CD4-positive, alpha-beta memory T cell (primary cell): ENCODE measurements around the gene NELFE. TPM values are rescaled to one million over a fixed set of nuclear protein-coding genes. Genes with fewer than 3 reads are reported as not detected.
"Not testable (repeated sequence)": the region's sequence is repeated elsewhere in the genome, so short reads cannot be mapped to it uniquely, and the experiment has no call there.

Experiments
- CTCF ChIA-PET: fragments of 350-600 bp; sonication (Branson Sonifier 250); formaldehyde crosslinking; loops from one replicate; lab custom pipeline; 2021; ENCODE audit warnings: inconsistent platforms; ENCODE audit not compliant: partially characterized antibody; lab: Charles Lee
- POLR2A ChIA-PET: fragments of 350-600 bp; sonication (Branson Sonifier 250); formaldehyde crosslinking; loops from one replicate; lab custom pipeline; 2021; ENCODE audit not compliant: partially characterized antibody; lab: Charles Lee
- DNase-seq, 5 donors: peaks; one replicate each; pipeline versions ENCODE4 v3.0.0 to v3.0.0-alpha.2; 2020 to 2022; ENCODE audit warnings: mixed read lengths in 1 of 5
- H3K27ac ChIP-seq: one replicate; pipeline ENCODE4 v1.7.0; 2013; ENCODE audit warnings: low read depth, low read length
- H3K27me3 ChIP-seq: 2 replicates; pipeline ENCODE4 v1.7.0; 2013; ENCODE audit warnings: mild to moderate bottlenecking, low read length, moderate library complexity; ENCODE audit not compliant: insufficient read depth
- H3K36me3 ChIP-seq: 2 replicates; pipeline ENCODE4 v1.7.0; 2013; ENCODE audit warnings: mild to moderate bottlenecking, low read length, moderate library complexity; ENCODE audit not compliant: insufficient read depth
- H3K4me1 ChIP-seq: 2 replicates; pipeline ENCODE4 v1.7.0; 2013; ENCODE audit warnings: mild to moderate bottlenecking, low read length, moderate library complexity; ENCODE audit not compliant: insufficient read depth
- H3K4me3 ChIP-seq, 2 donors: one replicate each; pipeline ENCODE4 v1.7.0; 2013; ENCODE audit warnings: low read length in 2 of 2, mild to moderate bottlenecking in 1 of 2
- H3K9me3 ChIP-seq, 2 donors: one replicate each; pipeline ENCODE4 v1.7.0; 2013; ENCODE audit warnings: low read length in 2 of 2, control low read depth in 1 of 2; ENCODE audit not compliant: control insufficient read depth in 1 of 2
- H3K27ac Mint-ChIP-seq, 7 donors: one replicate each; pipeline ENCODE4 v1.8.0; 2020 to 2021; ENCODE audit warnings: mixed read lengths in 7 of 7, mild to moderate bottlenecking in 6 of 7, inconsistent platforms in 3 of 7, moderate library complexity in 3 of 7
- H3K27me3 Mint-ChIP-seq, 2 donors: one replicate each; pipeline ENCODE4 v1.8.0; 2020 to 2021; ENCODE audit warnings: mixed read lengths in 2 of 2
- H3K36me3 Mint-ChIP-seq, 2 donors: one replicate each; pipeline ENCODE4 v1.8.0; 2020 to 2021; ENCODE audit warnings: mixed read lengths in 2 of 2, inconsistent platforms in 1 of 2, mild to moderate bottlenecking in 1 of 2
- H3K4me1 Mint-ChIP-seq, 4 donors: one replicate each; pipeline ENCODE4 v1.8.0; 2020 to 2021; ENCODE audit warnings: mixed read lengths in 4 of 4, mild to moderate bottlenecking in 1 of 4
- H3K4me3 Mint-ChIP-seq, 8 donors: one replicate each; pipeline ENCODE4 v1.8.0; 2020 to 2021; ENCODE audit warnings: mixed read lengths in 8 of 8, mild to moderate bottlenecking in 7 of 8, moderate library complexity in 6 of 8, inconsistent platforms in 3 of 8
- H3K9me3 Mint-ChIP-seq, 8 donors: one replicate each; pipeline ENCODE4 v1.8.0; 2020 to 2021; ENCODE audit warnings: mixed read lengths in 8 of 8, mild to moderate bottlenecking in 5 of 8, inconsistent platforms in 3 of 8, moderate library complexity in 1 of 8
- intact Hi-C: fragments of 100-400 bp; cut with micrococcal nuclease; formaldehyde crosslinking; loops from one replicate; pipeline ENCODE4 v1.15.1; 2023
- polyA plus RNA-seq, 2 donors: library from polyadenylated mRNA; unstranded; fragments of 300-500 nt; fragmentation: Illumina TruSeq; gene quantifications; one replicate each; pipeline ENCODE4 v1.2.3, GENCODE V29; 2021
- total RNA-seq, 2 experiments: library from RNA; stranded (reverse); gene quantifications; one replicate each; pipeline ENCODE4 v1.2.3, GENCODE V29; 2021

Gene NELFE, protein sequence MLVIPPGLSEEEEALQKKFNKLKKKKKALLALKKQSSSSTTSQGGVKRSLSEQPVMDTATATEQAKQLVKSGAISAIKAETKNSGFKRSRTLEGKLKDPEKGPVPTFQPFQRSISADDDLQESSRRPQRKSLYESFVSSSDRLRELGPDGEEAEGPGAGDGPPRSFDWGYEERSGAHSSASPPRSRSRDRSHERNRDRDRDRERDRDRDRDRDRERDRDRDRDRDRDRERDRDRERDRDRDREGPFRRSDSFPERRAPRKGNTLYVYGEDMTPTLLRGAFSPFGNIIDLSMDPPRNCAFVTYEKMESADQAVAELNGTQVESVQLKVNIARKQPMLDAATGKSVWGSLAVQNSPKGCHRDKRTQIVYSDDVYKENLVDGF
- total RNA-seq = 10 to 100 TPM; 45.8 to 49.0 TPM
- 10 to 100 TPM; 67.0 to 78.5 TPM for polyA plus RNA-seq

DNA sequence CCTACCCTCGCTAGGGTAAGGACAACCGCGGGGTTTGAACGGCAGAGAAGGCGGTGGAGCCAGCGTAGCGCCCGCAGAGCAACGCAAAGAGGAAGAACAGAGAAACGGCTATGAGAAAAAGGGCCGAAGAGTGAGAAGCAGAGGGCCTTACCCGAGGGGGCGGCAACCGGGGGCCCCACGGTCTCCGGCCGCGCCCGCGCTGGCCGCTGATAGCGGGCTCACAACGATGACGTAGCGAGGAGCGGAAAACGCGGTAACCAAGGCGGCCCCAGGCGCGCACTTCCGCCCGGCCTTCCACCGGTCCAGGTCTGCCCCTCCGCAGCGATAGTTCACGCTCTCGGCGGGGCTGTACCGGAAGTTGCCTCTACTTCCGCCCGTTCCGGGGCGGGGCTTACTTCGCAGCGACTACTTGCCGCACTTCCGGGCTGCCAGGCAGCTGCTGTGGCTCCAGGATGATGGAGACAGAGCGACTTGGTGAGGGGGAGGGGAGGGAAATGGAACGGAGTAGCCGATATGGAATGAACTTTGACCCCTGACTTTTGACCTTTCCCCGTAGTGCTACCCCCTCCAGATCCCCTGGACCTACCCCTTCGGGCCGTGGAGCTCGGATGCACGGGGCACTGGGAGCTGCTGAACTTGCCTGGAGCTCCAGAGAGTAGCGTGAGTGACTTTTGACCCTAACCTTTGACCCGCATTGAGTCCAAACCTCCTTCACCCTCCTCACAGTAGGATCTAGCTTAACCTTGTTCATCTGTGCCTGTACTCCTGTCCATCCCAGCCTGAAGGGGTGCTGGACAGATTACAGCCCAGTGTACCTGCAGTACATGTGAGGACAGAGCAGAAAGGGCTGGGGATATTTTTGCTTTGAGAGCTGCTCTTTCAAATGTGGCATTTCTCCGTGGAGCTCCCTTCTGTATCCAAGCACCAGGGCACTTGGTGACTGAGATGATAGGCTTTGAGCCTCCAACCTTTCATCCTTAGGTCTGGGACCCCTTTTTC, at the start of gene NELFE, which contains the start of gene SKIC2:
TSS of gene NELFE (minus strand) at position 231 of the 999 bp plus-strand sequence. CDS start 525 bp downstream, outside the sequence.
TSS of gene SKIC2 (plus strand) at position 435 of the 999 bp plus-strand sequence. CDS start at position 453, 18 bp downstream.
- Histone ChIP-seq H3K9me3 (no peaks in the 10 kb centered on the region), H3K36me3 (peaks cover 72% of the 10 kb centered on the region), H3K4me3 (peak within 1 kb of the TSS; percentile 95), H3K4me1 (peaks cover 35% of the 10 kb centered on the region), H3K27ac (peak within 1 kb of the TSS; percentile 98), H3K27me3 (no peaks in the 10 kb centered on the region)
- peaks cover 42 to 71% of the 10 kb centered on the region in 2 donors for H3K36me3 Mint-ChIP-seq
- H3K9me3 Mint-ChIP-seq = no peaks in the 10 kb centered on the region
- intact Hi-C loops = loop anchor here (1.0 to 5.0 kb wide), 6 partner anchors 13 to 412 kb away; partner anchors contain the start of genes ATF6B, ATP6V1G2, DXO and GPANK1
- peaks cover 21 to 43% (median 32%) of the 10 kb centered on the region in 4 donors for H3K4me1 Mint-ChIP-seq
- CTCF ChIA-PET = interaction anchor here (0.6 to 3.3 kb wide), 7 partner anchors 10 to 1168 kb away, joined by 3 to 21 read pairs (median 6); partner anchors contain the start of gene DXO
- peak within 1 kb of the TSS; percentile 97 to 99 (median 98) for H3K27ac Mint-ChIP-seq
- POLR2A ChIA-PET = interaction anchor here (0.6 to 6.8 kb wide), 27 partner anchors 9 to 1602 kb away, joined by 3 to 195 read pairs (median 3); partner anchors contain the start of genes ABHD16A, BAG6, DXO and EHMT2
- H3K4me3 Mint-ChIP-seq = peak within 1 kb of the TSS; percentile 92 to 98 (median 96)
- DNase-seq = peak; percentile 98 to 99 (median 99)
- H3K27me3 Mint-ChIP-seq = no peaks in the 10 kb centered on the region

DNA sequence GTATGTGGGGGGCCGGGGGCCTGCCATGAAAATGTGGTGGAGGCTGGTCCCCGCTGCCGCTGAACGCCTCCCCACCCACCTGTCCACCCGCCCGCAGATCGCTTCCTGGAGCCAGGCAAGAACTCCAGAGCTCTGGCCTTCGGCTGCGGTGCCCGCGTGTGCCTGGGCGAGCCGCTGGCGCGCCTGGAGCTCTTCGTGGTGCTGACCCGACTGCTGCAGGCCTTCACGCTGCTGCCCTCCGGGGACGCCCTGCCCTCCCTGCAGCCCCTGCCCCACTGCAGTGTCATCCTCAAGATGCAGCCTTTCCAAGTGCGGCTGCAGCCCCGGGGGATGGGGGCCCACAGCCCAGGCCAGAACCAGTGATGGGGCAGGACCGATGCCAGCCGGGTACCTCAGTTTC, 49.3 kb upstream of the NELFE start:
- H3K36me3 Mint-ChIP-seq, POLR2A ChIA-PET, H3K27me3 ChIP-seq, H3K9me3 ChIP-seq, H3K4me1 ChIP-seq, H3K27ac Mint-ChIP-seq, H3K36me3 ChIP-seq, H3K27ac ChIP-seq, DNase-seq, CTCF ChIA-PET, H3K9me3 Mint-ChIP-seq, H3K27me3 Mint-ChIP-seq, H3K4me3 ChIP-seq, intact Hi-C loops, H3K4me3 Mint-ChIP-seq: not testable (repeated sequence)
- H3K4me1 Mint-ChIP-seq = peaks cover 6 to 12% (median 8%) of the 10 kb centered on the region in 4 donors

DNA sequence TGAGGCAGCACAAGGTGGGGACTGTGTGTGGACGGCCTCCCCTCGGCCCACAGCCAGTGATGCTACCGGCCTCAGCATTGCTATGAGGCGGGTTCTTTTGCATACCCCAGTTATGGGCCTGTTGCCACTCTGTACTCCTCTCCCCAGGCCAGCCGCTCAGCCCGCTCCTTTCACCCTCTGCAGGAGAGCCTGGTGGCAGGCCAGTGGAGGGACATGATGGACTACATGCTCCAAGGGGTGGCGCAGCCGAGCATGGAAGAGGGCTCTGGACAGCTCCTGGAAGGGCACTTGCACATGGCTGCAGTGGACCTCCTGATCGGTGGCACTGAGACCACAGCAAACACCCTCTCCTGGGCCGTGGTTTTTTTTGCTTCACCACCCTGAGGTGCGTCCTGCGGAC, 48.3 kb upstream of the NELFE start:
- intact Hi-C loops, H3K27ac Mint-ChIP-seq, H3K27ac ChIP-seq, H3K4me3 ChIP-seq, H3K9me3 Mint-ChIP-seq, POLR2A ChIA-PET, H3K27me3 ChIP-seq, H3K4me1 ChIP-seq, CTCF ChIA-PET, H3K27me3 Mint-ChIP-seq, DNase-seq, H3K36me3 Mint-ChIP-seq, H3K4me3 Mint-ChIP-seq, H3K9me3 ChIP-seq, H3K36me3 ChIP-seq: not testable (repeated sequence)
- peaks cover 6 to 12% (median 8%) of the 10 kb centered on the region in 4 donors for H3K4me1 Mint-ChIP-seq

DNA sequence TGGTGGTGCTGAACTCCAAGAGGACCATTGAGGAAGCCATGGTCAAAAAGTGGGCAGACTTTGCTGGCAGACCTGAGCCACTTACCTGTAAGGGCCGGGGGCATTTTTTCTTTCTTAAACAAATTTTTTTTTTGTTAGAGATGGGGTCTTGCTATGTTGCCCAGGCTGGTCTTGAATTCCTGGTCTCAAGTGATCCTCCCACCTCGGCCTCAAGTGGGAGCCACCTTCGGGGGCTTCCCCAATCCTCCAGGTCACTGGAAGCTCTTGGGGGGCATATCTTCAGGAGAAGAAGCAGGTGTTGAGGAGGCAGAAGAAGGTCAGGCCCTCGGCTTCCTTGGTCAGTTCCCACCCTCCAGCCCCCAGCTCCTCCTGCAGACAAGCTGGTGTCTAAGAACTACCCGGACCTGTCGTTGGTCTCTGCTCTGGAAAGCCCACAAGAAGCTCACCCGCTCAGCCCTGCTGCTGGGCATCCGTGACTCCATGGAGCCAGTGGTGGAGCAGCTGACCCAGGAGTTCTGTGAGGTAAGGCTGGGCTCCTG, 47.3 kb upstream of the NELFE start:
- H3K9me3 ChIP-seq, H3K36me3 Mint-ChIP-seq, DNase-seq, H3K27me3 Mint-ChIP-seq, H3K4me1 ChIP-seq, H3K4me3 ChIP-seq, H3K27ac Mint-ChIP-seq, H3K27ac ChIP-seq, H3K4me3 Mint-ChIP-seq, H3K27me3 ChIP-seq, H3K9me3 Mint-ChIP-seq, H3K36me3 ChIP-seq, intact Hi-C loops: not testable (repeated sequence)
- ChIA-PET POLR2A (interaction anchor here (0.5 to 1.1 kb wide), 2 partner anchors 48 to 180 kb away, joined by 3 to 4 read pairs; partner anchors contain the start of genes NELFE and SKIC2), CTCF (interaction anchor here (1.4 kb wide), 1 partner anchor 53 kb away, joined by 4 read pairs; no protein-coding TSS in a partner anchor)
- peaks cover 6 to 12% (median 8%) of the 10 kb centered on the region in 4 donors for H3K4me1 Mint-ChIP-seq

DNA sequence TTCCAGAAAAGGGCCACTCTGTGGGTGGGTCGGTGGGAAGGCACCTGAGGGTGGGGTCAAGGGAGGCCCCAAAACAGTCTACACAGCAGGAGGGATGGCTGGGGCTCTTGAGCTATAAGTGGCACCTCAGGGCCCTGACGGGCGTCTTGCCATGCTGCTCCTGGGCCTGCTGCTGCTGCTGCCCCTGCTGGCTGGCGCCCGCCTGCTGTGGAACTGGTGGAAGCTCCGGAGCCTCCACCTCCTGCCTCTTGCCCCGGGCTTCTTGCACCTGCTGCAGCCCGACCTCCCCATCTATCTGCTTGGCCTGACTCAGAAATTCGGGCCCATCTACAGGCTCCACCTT, 46.7 kb upstream of the NELFE start:
- H3K27ac ChIP-seq, H3K4me3 ChIP-seq, H3K27me3 ChIP-seq, H3K4me3 Mint-ChIP-seq, H3K36me3 ChIP-seq, H3K9me3 ChIP-seq, intact Hi-C loops, H3K4me1 ChIP-seq, H3K9me3 Mint-ChIP-seq, H3K27me3 Mint-ChIP-seq, H3K36me3 Mint-ChIP-seq: not testable (repeated sequence)
- CTCF ChIA-PET = interaction anchor here (1.4 kb wide), 1 partner anchor 53 kb away, joined by 4 read pairs; no protein-coding TSS in a partner anchor
- Mint-ChIP-seq H3K4me1 (peaks cover 6 to 12% (median 8%) of the 10 kb centered on the region in 4 donors), H3K27ac (peak overlapping the region in 2 of 7 donors; percentile 69 to 85)
- POLR2A ChIA-PET = interaction anchor here (1.1 kb wide), 1 partner anchor 47 kb away, joined by 4 read pairs; the partner anchor contains the start of genes NELFE and SKIC2
- peak in 1 of 5 donors; percentile 24 for DNase-seq

DNA sequence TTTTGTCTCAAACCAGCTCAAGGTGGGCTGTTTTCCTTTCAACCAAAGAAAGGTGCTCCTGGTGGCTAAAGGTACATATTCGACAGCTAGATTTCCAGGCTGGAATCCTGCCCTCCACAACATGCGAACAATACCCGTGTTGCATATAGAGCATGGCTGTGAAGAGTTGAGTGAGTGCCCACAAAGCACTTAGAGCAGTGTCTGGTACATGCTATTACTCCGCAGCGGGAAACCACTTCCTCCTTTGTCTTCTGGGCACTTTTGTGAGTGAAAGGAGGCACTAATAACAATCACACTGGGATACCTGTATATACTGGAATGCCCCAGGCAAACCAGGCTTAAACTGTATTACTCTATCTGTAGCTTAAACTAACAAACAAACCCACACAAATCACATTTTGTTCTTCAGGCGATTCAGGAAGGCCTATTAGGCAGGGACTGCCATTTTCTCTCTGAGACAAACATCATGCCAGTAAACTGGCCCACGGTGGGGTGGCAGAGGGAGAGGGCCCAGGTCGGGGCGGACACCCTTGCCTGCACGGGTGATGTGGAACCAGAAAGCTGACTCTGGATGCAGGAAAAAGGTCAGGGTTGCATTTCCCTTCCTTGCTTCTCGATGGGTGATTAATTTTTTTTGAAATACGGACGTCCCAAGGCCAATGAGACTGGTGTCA, 46.2 kb upstream of the NELFE start:
- H3K9me3 Mint-ChIP-seq, H3K9me3 ChIP-seq, H3K27me3 ChIP-seq, H3K27ac ChIP-seq, H3K36me3 ChIP-seq, H3K4me3 ChIP-seq, intact Hi-C loops, H3K36me3 Mint-ChIP-seq, H3K4me1 ChIP-seq, H3K27me3 Mint-ChIP-seq: not testable (repeated sequence)
- CTCF ChIA-PET = interaction anchor here (1.4 kb wide), 1 partner anchor 52 kb away, joined by 4 read pairs; no protein-coding TSS in a partner anchor
- DNase-seq = peak in 1 of 5 donors; percentile 11
- Mint-ChIP-seq H3K27ac (peak overlapping the region; percentile 3 to 85 (median 57)), H3K4me3 (peak overlapping the region in 3 of 8 donors; percentile 40 to 68 (median 59)), H3K4me1 (peaks cover 6 to 12% (median 8%) of the 10 kb centered on the region in 4 donors)
- POLR2A ChIA-PET = interaction anchor here (1.1 kb wide), 1 partner anchor 47 kb away, joined by 4 read pairs; the partner anchor contains the start of genes NELFE and SKIC2
